Activated CD8-positive, alpha-beta memory T cell treated with anti-CD3 and anti-CD28 coated beads for 24 hours (primary cell): Measurements from ENCODE around the gene ZRANB1.
"Not testable (repeated sequence)": the region's sequence is repeated elsewhere in the genome, so short reads cannot be mapped to it uniquely, and the experiment has no call there.

Experiments used
- DNase-seq: peaks from one replicate; pipeline ENCODE4 v3.0.0-alpha.2; 2020

The ZRANB1 gene

DNA sequence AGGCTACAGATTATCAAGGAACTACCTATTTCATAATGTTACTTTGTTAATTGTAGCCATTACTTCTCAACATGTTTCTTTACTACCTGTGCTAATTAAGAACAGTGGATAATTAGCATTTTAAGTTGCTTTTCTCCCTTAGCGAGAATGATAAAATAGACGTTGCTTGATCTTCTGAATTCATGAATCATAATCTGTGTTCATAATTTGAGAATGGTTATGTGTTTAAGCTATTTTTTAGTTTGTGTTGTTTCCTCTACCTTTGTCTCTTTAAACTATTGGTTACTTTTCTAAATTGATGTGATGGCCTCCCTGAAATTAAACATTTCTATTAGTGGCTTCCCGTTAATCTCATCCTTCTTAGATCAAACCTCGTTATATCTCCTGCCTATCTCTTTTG lies at the start of gene ZRANB1:
ZRANB1 (plus strand) TSS at position 301 of the 400 bp plus-strand sequence. CDS start 371 bp downstream, outside the sequence.
- no peak for DNase-seq

DNA sequence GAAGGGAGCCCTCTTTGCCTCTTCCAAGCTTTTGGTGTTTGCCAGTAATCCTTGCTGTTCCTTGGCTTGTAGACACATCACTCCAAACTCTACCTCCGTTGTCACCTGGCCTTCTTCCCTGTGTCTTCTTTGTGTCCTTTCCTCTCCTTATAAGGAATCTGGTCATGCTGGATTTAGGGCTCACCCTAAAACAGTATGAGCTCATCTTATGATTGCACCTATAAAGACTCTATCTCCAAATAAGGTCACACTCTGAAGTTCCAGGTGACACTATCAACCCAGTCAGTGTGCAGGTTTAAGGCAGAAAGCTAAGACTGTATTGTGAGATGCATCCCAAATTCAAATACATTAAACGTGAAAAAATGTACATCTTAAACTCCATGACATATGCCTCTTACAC lies 49.0 kb upstream of the ZRANB1 start:
- DNase-seq: no peak

- DNase-seq: no peak
These were observed 47.2 kb upstream of the ZRANB1 start for GRCh38 chr10:124894569-124895215.

- DNase-seq: peak; percentile 4
These were observed 45.2 kb upstream of the ZRANB1 start for GRCh38 chr10:124896751-124897150.

DNA sequence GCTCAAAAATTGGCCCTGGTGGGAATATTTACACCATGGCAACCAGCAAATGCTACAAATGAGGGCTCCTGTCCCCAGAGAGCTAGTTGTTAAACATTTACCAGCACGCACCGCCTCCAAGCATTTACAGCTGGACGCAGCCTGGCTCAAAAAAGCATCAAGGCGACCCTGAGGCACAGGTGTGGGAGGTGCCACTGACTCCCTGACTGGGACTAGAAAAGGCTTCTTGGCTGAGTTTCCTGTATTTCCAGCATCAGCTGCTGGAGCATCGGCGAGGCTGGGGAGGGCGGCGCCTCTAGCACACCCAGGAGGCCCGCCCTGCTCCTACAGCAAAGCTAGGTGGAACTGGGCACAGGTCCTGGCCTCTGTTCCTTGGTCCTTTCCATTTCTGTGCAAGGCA lies 43.5 kb upstream of the ZRANB1 start:
- peak; percentile 45 for DNase-seq

- no peak for DNase-seq
These were observed 42.8 kb upstream of the ZRANB1 start for GRCh38 chr10:124899151-124899550.

DNA sequence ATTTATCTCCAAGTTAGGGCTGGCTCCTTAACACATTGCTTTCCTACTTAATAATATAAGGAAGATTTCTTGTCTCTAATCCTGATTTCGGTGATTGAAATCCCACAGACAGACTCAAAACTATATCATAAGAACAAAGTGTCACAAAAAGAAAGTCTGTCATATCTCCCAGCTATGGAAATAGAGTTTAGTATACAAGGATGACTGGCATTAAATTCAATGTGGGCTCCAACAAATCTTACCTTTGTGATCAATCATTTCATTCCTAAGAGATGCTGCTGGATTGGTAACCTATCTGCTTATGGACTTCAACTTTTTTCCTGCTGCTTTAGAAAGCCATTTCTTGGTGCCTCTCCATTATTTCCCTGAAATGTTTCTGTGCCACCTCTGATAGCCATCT lies 39.5 kb upstream of the ZRANB1 start:
- no peak for DNase-seq

GRCh38 chr10:124903111-124903510 lies 38.8 kb upstream of the ZRANB1 start:
- peak; percentile 15 for DNase-seq

DNA sequence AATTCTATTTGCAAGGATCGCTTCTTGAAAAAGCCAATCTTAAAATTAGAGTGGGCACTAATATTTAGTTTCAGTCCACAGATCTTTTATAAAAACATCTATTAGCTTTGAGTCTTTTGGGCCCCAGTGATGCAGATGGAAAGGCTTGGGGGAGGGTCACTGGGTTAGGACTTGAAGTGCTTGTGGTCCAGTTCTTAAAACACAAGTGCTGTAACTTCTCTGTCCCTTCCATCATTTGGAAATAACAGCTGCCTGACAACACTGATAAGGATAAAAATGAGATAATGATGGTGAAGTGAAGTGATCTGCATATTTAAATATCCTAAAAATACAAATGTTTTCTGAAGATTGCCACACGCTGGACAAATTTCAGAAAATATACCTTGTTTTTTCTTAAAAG lies 37.1 kb upstream of the ZRANB1 start:
- DNase-seq: no peak

DNA sequence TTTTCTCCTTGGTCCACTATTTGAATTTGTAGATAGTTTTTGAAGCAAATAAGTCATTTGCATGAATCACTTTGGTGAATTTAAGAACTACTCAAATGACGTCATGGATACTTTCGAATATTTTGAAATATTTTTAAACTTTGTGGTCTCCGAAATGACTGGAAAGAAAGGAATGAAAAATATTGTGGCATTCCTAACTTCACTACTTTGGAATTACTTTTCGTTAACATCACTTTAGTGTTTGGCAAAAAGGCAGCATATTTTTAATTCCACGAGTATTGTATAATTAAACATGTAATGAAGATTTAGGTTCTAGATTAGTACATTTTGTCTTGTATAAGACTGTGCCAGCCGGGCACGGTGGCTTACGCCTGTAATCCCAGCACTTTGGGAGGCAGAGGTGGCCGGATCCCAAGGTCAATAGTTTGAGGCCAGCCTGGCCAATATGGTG lies 35.3 kb upstream of the ZRANB1 start:
- DNase-seq: peak; percentile 19

DNA sequence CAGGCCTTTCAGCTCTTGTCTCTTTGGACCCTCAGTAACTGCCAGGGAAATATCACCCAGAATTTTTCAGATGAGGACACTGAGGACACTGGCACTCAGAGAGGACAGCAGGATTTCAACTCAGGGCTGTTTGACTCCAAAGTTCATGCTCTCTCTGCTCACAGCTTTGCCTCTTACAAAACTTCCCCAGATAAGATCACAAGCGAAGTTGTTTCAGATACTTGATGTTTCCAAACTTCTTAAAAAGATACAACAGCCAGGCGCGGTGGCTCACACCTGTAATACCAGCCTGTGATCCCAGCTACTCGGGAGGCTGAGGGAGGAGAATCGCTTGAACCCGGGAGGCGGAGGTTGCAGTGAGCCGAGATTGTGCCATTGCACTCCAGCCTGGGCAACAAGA lies 32.4 kb upstream of the ZRANB1 start:
- DNase-seq: peak; percentile 30

- no peak for DNase-seq
These were observed 30.5 kb upstream of the ZRANB1 start for GRCh38 chr10:124911124-124912067.

- DNase-seq: no peak
These were observed 29.6 kb upstream of the ZRANB1 start for GRCh38 chr10:124912101-124912886.

GRCh38 chr10:124913167-124913566 lies 28.8 kb upstream of the ZRANB1 start:
- no peak for DNase-seq

DNA sequence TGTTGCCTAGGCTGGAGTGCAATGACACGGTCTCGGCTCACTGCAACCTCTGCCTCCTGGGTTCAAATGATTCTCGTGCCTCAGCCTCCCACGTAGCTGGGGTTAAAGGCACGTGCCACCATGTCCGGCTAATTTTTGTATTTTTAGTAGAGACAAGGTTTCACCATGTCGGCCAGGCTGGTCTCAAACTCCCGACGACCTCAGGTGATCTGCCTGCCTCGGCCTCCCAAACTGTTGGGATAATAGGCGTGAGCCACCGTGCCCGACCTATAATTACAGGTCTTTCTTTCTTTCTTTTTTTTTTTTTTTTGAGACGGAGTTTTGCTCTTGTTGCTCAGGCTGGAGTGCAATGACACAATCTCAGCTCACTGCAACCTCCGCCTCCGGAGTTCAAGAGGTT lies 27.5 kb upstream of the ZRANB1 start:
- DNase-seq: not testable (repeated sequence)

- no peak for DNase-seq
These were observed 25.8 kb upstream of the ZRANB1 start for GRCh38 chr10:124916098-124916584.

DNA sequence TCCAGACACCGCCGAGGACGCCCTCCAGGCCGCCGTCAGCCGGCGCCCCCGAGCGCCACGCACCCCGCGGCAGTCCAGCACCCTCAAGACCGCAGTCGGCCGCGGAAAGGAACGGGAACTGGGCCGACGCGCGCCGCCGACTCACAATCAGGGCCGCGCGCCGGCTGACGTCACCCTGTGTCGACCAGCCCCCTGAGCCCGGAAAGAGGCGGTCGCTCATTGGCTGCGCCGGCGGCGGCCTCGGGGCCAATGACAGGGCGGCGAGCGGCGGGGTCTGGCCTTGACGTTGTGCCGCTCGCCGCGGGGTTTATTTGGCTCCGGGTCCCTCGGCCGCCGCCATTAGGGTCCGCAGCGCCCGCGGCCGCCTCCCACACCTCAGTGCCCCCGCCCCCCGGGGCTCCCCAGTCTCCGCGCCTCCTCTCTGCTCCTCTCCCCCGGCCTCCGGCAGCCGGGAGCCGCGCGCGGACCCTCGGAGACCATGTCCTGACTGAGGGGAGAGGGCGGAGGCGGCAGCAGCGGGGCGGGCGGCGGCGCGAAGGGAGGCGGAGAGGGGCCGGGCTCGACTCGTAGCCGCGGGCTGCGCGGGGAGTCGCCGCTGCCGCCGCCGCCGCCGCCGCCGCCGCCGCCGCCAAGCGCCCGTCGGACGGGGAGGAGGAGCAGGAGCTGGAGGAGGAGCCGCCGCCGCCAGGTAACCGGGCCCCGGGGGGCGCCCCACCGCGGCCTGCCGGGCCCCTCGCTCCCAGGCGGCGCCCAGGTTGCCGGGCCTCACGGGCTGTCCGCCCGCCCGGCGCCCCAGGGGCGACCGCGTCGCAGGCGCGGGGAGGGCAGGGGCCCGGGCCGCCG lies 25.1 kb upstream of the ZRANB1 start:
- DNase-seq: peak; percentile 98

GRCh38 chr10:124917428-124918190 lies 24.3 kb upstream of the ZRANB1 start:
- DNase-seq: peak; percentile 73

- DNase-seq: no peak
These were observed 23.6 kb upstream of the ZRANB1 start for GRCh38 chr10:124918191-124918830.

GRCh38 chr10:124918906-124919305 lies 23.0 kb upstream of the ZRANB1 start:
- DNase-seq: no peak

DNA sequence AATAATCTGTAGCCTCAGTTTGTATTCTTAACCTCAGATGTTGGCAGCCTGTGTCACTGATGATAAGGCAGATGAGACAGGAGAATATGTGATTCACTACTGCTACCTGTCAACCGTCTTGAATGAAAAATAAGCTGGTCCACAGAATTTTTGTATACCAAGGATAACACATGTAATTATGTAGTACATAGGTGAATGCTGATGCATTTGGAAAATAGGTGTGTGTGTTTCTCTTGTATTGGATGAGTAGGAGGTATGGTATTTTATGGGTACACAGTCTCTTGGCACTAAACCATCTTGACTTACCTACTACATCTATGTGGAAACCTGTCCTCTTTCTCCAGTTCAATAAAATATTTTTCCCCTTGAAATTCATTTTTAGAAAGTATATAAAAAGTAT lies 20.7 kb upstream of the ZRANB1 start:
- DNase-seq: no peak
